ENCODE results near the gene KRTAP4-9.
"Not testable (repeated sequence)": the region's sequence is repeated elsewhere in the genome, so short reads cannot be mapped to it uniquely, and the experiment has no call there.

DNA sequence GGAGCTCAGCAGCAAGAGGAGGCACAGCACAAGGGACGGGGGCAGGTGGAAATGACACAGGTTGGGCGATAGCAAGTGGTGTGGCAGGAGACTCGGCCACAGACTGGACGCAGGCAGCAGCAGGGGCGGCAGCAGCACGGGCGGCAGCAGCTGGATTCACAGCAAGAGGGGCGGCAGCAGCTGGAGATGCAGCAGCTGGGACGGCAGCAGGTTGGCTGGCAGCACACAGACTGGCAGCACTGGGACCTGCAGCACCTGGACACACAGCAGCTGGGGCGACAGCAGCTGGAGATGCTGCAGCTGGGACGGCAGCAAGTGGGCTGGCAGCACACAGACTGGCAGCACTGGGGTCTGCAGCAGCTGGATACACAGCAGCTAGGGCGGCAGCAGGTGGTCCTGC is 34.7 kb downstream of the KRTAP4-9 start:
- not testable (repeated sequence) for TF ChIP-seq CBFB (CRISPR knock-in tag; IDR thresholded peaks at IDR 0.05); IRF2 (CRISPR knock-in tag; IDR thresholded peaks at IDR 0.05); FOXK2 (IDR thresholded peaks at IDR 0.05); HOXD1 (CRISPR knock-in tag; IDR thresholded peaks at IDR 0.05); ETV6 (CRISPR knock-in tag; conservative IDR thresholded peaks at IDR 0.05); KLF13 (CRISPR knock-in tag; IDR thresholded peaks at IDR 0.05); CTCF (CRISPR knock-in tag; IDR thresholded peaks at IDR 0.05); HOXA7 (CRISPR knock-in tag; IDR thresholded peaks at IDR 0.05); ZNF670 (CRISPR knock-in tag; IDR thresholded peaks at IDR 0.05; ENCODE audit: borderline replicate concordance); ATF7 (IDR thresholded peaks at IDR 0.05); ATF7 (CRISPR knock-in tag; IDR thresholded peaks at IDR 0.05); EZH2 (conservative IDR thresholded peaks at IDR 0.05; ENCODE audit: low read depth, low read length); RAD51 (IDR thresholded peaks at IDR 0.05; ENCODE audit: borderline replicate concordance)

All from HepG2 (cell line).